ENCODE measurements around the gene MUC2.

MUC2 gene

DNA sequence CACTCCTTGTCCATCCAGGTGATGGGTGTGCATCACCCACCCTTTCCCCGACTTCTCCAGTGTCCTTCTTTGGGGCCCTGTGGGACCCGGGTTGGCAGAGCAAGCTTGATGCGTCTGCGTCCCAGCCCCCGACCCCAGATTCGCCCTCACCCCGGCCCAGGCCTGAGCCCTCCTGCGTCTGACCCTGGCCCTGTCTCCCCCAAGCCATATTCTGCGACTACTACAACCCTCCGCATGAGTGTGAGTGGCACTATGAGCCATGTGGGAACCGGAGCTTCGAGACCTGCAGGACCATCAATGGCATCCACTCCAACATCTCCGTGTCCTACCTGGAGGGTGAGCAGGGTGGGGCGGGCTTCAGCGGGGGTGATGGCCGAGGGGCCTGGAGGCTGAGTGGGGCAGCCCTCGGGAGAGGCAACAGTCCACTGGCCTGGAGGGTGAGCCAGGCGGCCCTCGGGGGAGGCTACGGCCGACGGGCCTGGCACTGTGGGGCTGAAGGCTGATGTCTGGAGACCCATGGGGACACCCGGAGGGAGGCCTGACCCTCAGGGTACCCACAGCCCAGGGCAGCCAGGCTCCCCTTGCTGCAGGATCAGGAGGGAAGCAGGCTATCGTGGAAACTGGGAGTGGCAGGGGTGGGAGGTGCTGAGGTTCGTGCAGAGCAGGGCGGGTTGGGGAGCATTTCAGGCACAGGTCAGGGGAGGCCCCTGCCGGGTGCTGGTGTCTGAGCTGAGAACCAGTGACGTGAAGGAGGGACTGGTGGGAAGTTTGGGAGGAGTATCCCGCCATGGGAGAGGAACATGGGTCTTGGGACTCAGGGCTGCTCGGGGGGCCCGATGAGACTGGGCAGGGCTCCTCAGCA is 15.3 kb downstream of the MUC2 start:
- H3K27me3 Mint-ChIP-seq (ENCODE audit: low read depth) = no peaks in the 10 kb centered on the region
- no peaks in the 10 kb centered on the region for H3K36me3 Mint-ChIP-seq (ENCODE audit: low read depth)
- no peak for DNase-seq (ENCODE audit: low spot score)
- peaks cover 12% of the 10 kb centered on the region for H3K9me3 Mint-ChIP-seq
- H3K27ac Mint-ChIP-seq = no peak overlapping the region
- H3K4me3 Mint-ChIP-seq = no peak overlapping the region
- no peaks in the 10 kb centered on the region for H3K4me1 Mint-ChIP-seq (ENCODE audit: low read depth)

DNA sequence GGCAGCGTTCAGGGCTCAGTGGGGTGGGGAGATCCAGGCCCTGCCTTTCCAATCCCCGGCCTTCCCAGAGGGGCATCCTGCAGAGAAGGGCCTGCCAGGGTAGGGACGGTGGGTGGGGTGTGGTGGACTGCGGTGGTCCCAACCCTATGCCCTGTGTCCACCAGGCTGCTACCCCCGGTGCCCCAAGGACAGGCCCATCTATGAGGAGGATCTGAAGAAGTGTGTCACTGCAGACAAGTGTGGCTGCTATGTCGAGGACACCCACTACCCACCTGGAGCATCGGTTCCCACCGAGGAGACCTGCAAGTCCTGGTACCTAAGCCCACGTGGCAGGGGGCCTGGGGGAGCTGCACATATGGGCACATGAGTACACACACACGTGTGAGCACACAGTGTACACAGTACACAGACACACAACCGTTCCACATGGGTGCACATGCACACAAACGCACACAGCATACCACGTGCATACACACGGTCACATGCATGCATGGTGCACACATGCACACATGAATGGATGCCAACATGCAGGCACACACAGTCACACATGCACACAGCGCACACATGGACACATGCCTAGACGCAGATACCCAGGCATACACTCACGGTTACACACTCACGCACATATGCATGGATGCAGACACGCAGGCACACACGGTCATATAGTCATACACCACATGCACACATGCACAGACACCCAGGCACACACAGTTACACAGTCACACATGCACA is 16.1 kb downstream of the MUC2 start:
- Mint-ChIP-seq H3K4me3 (no peak overlapping the region), H3K27ac (no peak overlapping the region), H3K9me3 (peaks cover 20% of the 10 kb centered on the region), H3K27me3 (ENCODE audit: low read depth) (no peaks in the 10 kb centered on the region), H3K36me3 (ENCODE audit: low read depth) (no peaks in the 10 kb centered on the region), H3K4me1 (ENCODE audit: low read depth) (no peaks in the 10 kb centered on the region)
- DNase-seq (ENCODE audit: low spot score) = no peak

- Mint-ChIP-seq H3K27me3 (ENCODE audit: low read depth) (no peaks in the 10 kb centered on the region), H3K36me3 (ENCODE audit: low read depth) (no peaks in the 10 kb centered on the region)
Observed at GRCh38 chr11:1091332-1092083, 16.8 kb downstream of the MUC2 start.

GRCh38 chr11:1092145-1092670 is 17.5 kb downstream of the MUC2 start:
- Mint-ChIP-seq H3K9me3 (peaks cover 20% of the 10 kb centered on the region), H3K27ac (no peak overlapping the region), H3K4me3 (no peak overlapping the region), H3K27me3 (ENCODE audit: low read depth) (no peaks in the 10 kb centered on the region), H3K4me1 (ENCODE audit: low read depth) (no peaks in the 10 kb centered on the region), H3K36me3 (ENCODE audit: low read depth) (no peaks in the 10 kb centered on the region)
- DNase-seq (ENCODE audit: low spot score) = no peak

More at GRCh38 chr11:1091332-1092083, 16.8 kb downstream of the MUC2 start:
- H3K4me1 Mint-ChIP-seq (ENCODE audit: low read depth) = no peaks in the 10 kb centered on the region
- peaks cover 20% of the 10 kb centered on the region for H3K9me3 Mint-ChIP-seq
- no peak overlapping the region for H3K4me3 Mint-ChIP-seq
- no peak for DNase-seq (ENCODE audit: low spot score)
- no peak overlapping the region for H3K27ac Mint-ChIP-seq

- Mint-ChIP-seq H3K9me3 (peaks cover 20% of the 10 kb centered on the region), H3K4me3 (no peak overlapping the region), H3K36me3 (ENCODE audit: low read depth) (no peaks in the 10 kb centered on the region), H3K27me3 (ENCODE audit: low read depth) (no peaks in the 10 kb centered on the region), H3K27ac (no peak overlapping the region), H3K4me1 (ENCODE audit: low read depth) (no peaks in the 10 kb centered on the region)
- no peak for DNase-seq (ENCODE audit: low spot score)
Observed at GRCh38 chr11:1092919-1093318, 18.2 kb downstream of the MUC2 start.

- DNase-seq (ENCODE audit: low spot score) = no peak
- Mint-ChIP-seq H3K27me3 (ENCODE audit: low read depth) (no peaks in the 10 kb centered on the region), H3K27ac (no peak overlapping the region), H3K36me3 (ENCODE audit: low read depth) (no peaks in the 10 kb centered on the region), H3K4me1 (ENCODE audit: low read depth) (no peaks in the 10 kb centered on the region), H3K4me3 (no peak overlapping the region), H3K9me3 (peaks cover 13% of the 10 kb centered on the region)
Observed at GRCh38 chr11:1099519-1100355, 25.1 kb downstream of the MUC2 start.

DNA sequence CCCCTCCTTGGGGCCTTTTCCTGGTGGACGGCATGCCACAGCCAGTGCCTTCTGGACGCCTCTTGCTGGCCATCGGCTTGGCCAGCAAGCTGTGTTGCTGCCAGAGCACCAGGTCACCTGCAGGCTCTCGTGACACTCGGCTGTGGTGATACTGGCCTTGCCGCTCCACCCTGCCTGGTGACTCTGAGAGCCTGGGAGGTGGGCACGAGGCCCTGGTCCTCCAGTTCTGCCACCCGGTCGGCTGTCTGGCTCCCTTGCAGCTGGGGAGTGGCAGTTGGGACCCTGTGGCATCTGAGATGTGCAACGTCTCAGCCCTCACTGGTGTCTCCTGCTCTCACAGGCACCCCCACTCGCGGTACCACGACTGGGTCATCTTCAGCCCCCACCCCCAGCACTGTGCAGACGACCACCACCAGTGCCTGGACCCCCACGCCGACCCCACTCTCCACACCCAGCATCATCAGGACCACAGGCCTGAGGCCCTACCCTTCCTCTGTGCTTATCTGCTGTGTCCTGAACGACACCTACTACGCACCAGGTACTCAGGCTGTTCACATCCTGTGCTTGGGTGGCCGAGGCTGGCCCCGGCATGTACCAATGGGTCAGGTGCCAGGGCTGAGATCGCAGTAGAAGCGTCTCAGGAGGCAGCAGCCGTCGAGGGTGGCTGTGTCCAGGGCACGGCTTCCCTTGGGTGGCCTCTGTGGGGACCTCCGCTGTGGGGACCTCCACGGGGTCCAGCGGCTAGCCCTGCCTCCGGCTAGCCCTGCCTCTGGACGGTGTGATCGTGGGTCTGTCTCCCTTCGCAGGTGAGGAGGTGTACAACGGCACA is 26.0 kb downstream of the MUC2 start:
- no peaks in the 10 kb centered on the region for H3K4me1 Mint-ChIP-seq (ENCODE audit: low read depth)
- no peaks in the 10 kb centered on the region for H3K36me3 Mint-ChIP-seq (ENCODE audit: low read depth)
- no peak overlapping the region for H3K27ac Mint-ChIP-seq
- no peak overlapping the region for H3K4me3 Mint-ChIP-seq
- H3K27me3 Mint-ChIP-seq (ENCODE audit: low read depth) = no peaks in the 10 kb centered on the region
- no peak for DNase-seq (ENCODE audit: low spot score)
- H3K9me3 Mint-ChIP-seq = peaks cover 5% of the 10 kb centered on the region

GRCh38 chr11:1101318-1102089 is 26.8 kb downstream of the MUC2 start:
- DNase-seq (ENCODE audit: low spot score) = no peak
- H3K4me3 Mint-ChIP-seq = no peak overlapping the region
- no peaks in the 10 kb centered on the region for H3K36me3 Mint-ChIP-seq (ENCODE audit: low read depth)
- no peak overlapping the region for H3K27ac Mint-ChIP-seq
- H3K4me1 Mint-ChIP-seq (ENCODE audit: low read depth) = no peaks in the 10 kb centered on the region
- H3K9me3 Mint-ChIP-seq = peaks cover 4% of the 10 kb centered on the region
- H3K27me3 Mint-ChIP-seq (ENCODE audit: low read depth) = no peaks in the 10 kb centered on the region

DNA sequence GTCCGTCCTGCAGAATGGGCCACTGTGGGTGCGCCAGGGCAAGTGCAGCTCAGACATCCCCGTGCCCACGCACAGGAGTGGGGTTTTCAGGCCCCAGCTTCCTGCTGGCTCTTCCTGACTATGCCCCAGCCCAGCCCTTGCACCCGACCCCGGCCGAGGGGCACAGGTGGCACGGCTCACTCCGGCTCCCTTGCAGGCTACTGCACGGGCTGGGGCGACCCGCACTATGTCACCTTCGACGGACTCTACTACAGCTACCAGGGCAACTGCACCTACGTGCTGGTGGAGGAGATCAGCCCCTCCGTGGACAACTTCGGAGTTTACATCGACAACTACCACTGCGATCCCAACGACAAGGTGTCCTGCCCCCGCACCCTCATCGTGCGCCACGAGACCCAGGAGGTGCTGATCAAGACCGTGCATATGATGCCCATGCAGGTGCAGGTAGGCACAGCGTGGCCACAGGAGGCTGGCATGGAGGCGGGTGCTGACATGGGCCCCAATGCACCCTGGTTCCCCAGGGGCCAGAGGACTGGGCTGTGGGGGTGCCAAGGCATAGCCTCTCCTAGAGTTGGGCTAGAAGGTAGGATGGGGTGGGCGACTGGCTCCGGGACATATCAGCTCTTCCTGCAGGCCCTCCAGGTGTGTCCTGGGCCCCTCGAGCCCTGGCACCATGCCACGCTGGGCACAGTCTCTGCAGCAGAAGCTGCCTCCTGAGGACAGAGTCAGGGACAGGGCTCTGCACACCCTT is 27.7 kb downstream of the MUC2 start:
- Mint-ChIP-seq H3K9me3 (peaks cover 4% of the 10 kb centered on the region), H3K4me1 (ENCODE audit: low read depth) (no peaks in the 10 kb centered on the region), H3K36me3 (ENCODE audit: low read depth) (no peaks in the 10 kb centered on the region), H3K4me3 (no peak overlapping the region), H3K27ac (no peak overlapping the region), H3K27me3 (ENCODE audit: low read depth) (no peaks in the 10 kb centered on the region)
- no peak for DNase-seq (ENCODE audit: low spot score)

DNA sequence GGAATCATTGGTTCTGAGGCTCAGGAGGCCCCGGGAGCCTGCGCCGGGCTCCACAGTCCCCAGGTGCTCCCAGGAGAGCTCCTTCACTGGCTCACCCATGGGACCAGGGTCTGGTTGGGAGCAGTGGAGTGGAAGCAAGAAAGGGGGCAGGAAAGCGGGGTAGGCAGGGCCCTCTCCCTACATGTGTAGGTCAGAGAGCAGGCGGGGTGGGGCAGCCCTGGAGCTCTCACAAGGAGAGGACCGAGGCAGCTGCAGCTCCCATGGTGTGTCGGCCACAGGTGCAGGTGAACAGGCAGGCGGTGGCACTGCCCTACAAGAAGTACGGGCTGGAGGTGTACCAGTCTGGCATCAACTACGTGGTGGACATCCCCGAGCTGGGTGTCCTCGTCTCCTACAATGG is 28.3 kb downstream of the MUC2 start:
- no peak overlapping the region for H3K27ac Mint-ChIP-seq
- H3K4me3 Mint-ChIP-seq = no peak overlapping the region

GRCh38 chr11:1103401-1104360 is 29.0 kb downstream of the MUC2 start:
- DNase-seq (ENCODE audit: low spot score) = no peak
- no peaks in the 10 kb centered on the region for H3K27me3 Mint-ChIP-seq (ENCODE audit: low read depth)
- no peaks in the 10 kb centered on the region for H3K4me1 Mint-ChIP-seq (ENCODE audit: low read depth)
- H3K36me3 Mint-ChIP-seq (ENCODE audit: low read depth) = no peaks in the 10 kb centered on the region
- H3K9me3 Mint-ChIP-seq = peaks cover 4% of the 10 kb centered on the region
- H3K27ac Mint-ChIP-seq = no peak overlapping the region
- no peak overlapping the region for H3K4me3 Mint-ChIP-seq

More for the DNA sequence above, 28.3 kb downstream of the MUC2 start:
- no peaks in the 10 kb centered on the region for H3K4me1 Mint-ChIP-seq (ENCODE audit: low read depth)
- DNase-seq (ENCODE audit: low spot score) = no peak
- H3K9me3 Mint-ChIP-seq = peaks cover 4% of the 10 kb centered on the region
- H3K27me3 Mint-ChIP-seq (ENCODE audit: low read depth) = no peaks in the 10 kb centered on the region
- H3K36me3 Mint-ChIP-seq (ENCODE audit: low read depth) = no peaks in the 10 kb centered on the region

Data from T-helper 2 cell treated with Interferon-gamma antibody and Interleukin-4, amounts not matched to agents 5 μg/mL and 100 μg/mL, for 36 hours (primary cell).